NCI-H2196 treated with DMSO at 0.1 percent for 48 hours (cell line): ENCODE data around the gene LY6G5C.

Experiments
- DNase-seq: peaks from one replicate; lab custom pipeline; 2025; ENCODE audit not compliant: unreplicated experiment; lab: John Stamatoyannopoulos, UW

LY6G5C gene

GRCh38 chr6:31642798-31643570 lies 37.9 kb downstream of the LY6G5C start:
- no peak for DNase-seq

- DNase-seq = no peak
These were observed 39.5 kb downstream of the LY6G5C start for GRCh38 chr6:31641370-31641769.

- DNase-seq = no peak
These were observed 40.3 kb downstream of the LY6G5C start for GRCh38 chr6:31640612-31641011.

- no peak for DNase-seq
These were observed 41.4 kb downstream of the LY6G5C start for GRCh38 chr6:31639449-31639861.

GRCh38 chr6:31639043-31639442 lies 41.8 kb downstream of the LY6G5C start:
- DNase-seq = no peak

- DNase-seq = no peak
These were observed 43.9 kb downstream of the LY6G5C start for GRCh38 chr6:31636698-31637596.

GRCh38 chr6:31634969-31635575 lies 45.8 kb downstream of the LY6G5C start:
- no peak for DNase-seq

- no peak for DNase-seq
These were observed 46.7 kb downstream of the LY6G5C start for GRCh38 chr6:31634131-31634530.

GRCh38 chr6:31633447-31633846 lies 47.4 kb downstream of the LY6G5C start:
- DNase-seq = no peak

- DNase-seq = no peak
These were observed 48.5 kb downstream of the LY6G5C start for GRCh38 chr6:31632279-31632946.

- DNase-seq = no peak
These were observed 49.1 kb downstream of the LY6G5C start for GRCh38 chr6:31631681-31632278.

GRCh38 chr6:31631209-31631608 lies 49.7 kb downstream of the LY6G5C start:
- no peak for DNase-seq

GRCh38 chr6:31630177-31630934 lies 50.5 kb downstream of the LY6G5C start:
- DNase-seq = no peak

- DNase-seq = no peak
These were observed 51.9 kb downstream of the LY6G5C start for GRCh38 chr6:31629014-31629413.

- DNase-seq = no peak
These were observed 53.1 kb downstream of the LY6G5C start for GRCh38 chr6:31627690-31628287.

GRCh38 chr6:31626952-31627351 lies 53.9 kb downstream of the LY6G5C start:
- DNase-seq = no peak
